MM.1S (cell line): ENCODE data around the gene BANP.
"Not testable (repeated sequence)": the region's sequence is repeated elsewhere in the genome, so short reads cannot be mapped to it uniquely, and the experiment has no call there.

Experiments used
- EZH2 ChIP-seq: fragments of 300-600 bp; sonication (generic); optimal IDR thresholded peaks from 2 replicates; pipeline ENCODE3; 2017; ENCODE audit warnings: low read depth, mild to moderate bottlenecking, antibody characterized with exemption, low read length, mixed read lengths
- TF ChIP-seq, protein P1 (sequence below): fragments of 300-600 bp; sonication (generic); IDR thresholded peaks from 2 replicates; pipeline ENCODE4 v1.5.1; 2016; ENCODE audit warnings: antibody characterized with exemption, low read length, mixed read lengths

DNA sequence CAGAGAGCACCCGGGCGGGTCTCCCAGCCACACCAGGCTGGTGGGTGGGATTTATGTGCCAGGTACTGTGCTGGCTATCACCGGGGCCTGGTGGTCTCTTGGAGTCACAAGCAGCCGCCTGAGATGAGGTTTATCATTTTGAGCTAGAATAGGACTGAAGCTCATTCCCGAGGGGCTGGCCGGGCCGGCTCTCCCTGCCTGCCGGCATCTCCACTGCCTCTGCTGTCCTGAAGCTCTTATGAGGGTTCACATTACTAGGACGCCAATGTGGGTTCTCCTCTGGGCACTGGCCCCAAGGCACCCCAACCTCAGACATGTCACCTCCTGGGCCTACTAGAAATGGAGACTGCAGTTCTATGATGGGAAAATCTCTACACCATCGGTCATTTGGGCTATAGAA is 137.4 kb downstream of the BANP start:
- TF ChIP-seq, protein P1, sequence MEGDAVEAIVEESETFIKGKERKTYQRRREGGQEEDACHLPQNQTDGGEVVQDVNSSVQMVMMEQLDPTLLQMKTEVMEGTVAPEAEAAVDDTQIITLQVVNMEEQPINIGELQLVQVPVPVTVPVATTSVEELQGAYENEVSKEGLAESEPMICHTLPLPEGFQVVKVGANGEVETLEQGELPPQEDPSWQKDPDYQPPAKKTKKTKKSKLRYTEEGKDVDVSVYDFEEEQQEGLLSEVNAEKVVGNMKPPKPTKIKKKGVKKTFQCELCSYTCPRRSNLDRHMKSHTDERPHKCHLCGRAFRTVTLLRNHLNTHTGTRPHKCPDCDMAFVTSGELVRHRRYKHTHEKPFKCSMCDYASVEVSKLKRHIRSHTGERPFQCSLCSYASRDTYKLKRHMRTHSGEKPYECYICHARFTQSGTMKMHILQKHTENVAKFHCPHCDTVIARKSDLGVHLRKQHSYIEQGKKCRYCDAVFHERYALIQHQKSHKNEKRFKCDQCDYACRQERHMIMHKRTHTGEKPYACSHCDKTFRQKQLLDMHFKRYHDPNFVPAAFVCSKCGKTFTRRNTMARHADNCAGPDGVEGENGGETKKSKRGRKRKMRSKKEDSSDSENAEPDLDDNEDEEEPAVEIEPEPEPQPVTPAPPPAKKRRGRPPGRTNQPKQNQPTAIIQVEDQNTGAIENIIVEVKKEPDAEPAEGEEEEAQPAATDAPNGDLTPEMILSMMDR: not testable (repeated sequence)
- TF ChIP-seq EZH2: not testable (repeated sequence)
